ENCODE results near the gene GATB.

The GATB gene

DNA sequence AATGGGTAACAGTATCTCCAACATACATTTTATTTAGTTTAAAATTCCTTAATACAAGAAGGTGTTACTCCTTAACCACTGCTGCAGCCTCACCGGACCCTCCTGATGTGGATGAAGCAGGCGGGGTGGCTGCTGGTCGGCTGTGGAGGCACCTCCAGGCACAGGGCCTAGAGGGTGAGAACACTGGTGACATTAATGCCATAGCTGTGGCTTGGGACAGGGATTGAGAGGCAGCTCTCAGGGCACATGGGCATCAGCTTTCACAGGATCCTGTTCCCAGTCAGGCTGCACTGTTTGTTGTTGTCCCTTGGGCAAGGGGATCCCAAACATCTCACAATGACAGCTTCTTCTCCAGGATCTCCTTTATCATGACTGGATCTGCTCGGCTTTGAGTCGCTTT is 90.0 kb downstream of the GATB start:
- Histone ChIP-seq H3K27me3 (no peaks in the 10 kb centered on the region), H3K36me3 (no peaks in the 10 kb centered on the region)
- TF ChIP-seq, protein P1, sequence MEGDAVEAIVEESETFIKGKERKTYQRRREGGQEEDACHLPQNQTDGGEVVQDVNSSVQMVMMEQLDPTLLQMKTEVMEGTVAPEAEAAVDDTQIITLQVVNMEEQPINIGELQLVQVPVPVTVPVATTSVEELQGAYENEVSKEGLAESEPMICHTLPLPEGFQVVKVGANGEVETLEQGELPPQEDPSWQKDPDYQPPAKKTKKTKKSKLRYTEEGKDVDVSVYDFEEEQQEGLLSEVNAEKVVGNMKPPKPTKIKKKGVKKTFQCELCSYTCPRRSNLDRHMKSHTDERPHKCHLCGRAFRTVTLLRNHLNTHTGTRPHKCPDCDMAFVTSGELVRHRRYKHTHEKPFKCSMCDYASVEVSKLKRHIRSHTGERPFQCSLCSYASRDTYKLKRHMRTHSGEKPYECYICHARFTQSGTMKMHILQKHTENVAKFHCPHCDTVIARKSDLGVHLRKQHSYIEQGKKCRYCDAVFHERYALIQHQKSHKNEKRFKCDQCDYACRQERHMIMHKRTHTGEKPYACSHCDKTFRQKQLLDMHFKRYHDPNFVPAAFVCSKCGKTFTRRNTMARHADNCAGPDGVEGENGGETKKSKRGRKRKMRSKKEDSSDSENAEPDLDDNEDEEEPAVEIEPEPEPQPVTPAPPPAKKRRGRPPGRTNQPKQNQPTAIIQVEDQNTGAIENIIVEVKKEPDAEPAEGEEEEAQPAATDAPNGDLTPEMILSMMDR (IDR thresholded peaks at IDR 0.05; ENCODE audit: low read depth, low read length), result no peak

DNA sequence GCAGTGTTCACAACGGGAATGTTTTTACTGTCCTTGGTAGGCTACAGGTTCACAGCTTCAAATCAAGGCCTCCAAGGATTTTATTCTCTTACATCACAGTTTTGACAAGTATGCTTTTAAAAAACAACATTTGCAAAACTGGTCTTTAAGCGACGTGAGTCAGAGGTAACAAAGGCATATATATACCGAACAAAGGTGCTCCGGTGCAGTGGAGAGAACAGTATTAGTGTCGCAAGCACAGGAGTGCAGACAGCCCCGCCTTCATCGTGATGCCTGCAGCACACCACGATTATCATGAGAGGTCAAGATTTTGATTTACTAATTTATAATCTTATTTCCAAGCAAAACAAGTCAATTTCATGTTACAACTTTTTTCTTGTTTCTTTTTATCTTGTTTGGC is 90.8 kb downstream of the GATB start:
- DNase-seq, result no peak
- no peaks in the 10 kb centered on the region for H3K27me3 ChIP-seq
- H3K9me3 ChIP-seq, result no peaks in the 10 kb centered on the region
- TF ChIP-seq, protein P1 (IDR thresholded peaks at IDR 0.05; ENCODE audit: low read depth, low read length), result no peak
- no peak overlapping the region for H3K4me3 ChIP-seq (ENCODE audit: low read depth, low read length)
- no peaks in the 10 kb centered on the region for H3K36me3 ChIP-seq
- H3K4me1 ChIP-seq, result peaks cover 36% of the 10 kb centered on the region

More for the DNA sequence above, 90.0 kb downstream of the GATB start:
- H3K4me1 ChIP-seq, result peaks cover 45% of the 10 kb centered on the region
- no peak for DNase-seq
- H3K9me3 ChIP-seq, result no peaks in the 10 kb centered on the region
- no peak overlapping the region for H3K4me3 ChIP-seq (ENCODE audit: low read depth, low read length)

GRCh38 chr4:151668689-151669402 is 92.0 kb downstream of the GATB start:
- TF ChIP-seq, protein P1 (IDR thresholded peaks at IDR 0.05; ENCODE audit: low read depth, low read length), result no peak
- no peaks in the 10 kb centered on the region for H3K36me3 ChIP-seq
- no peaks in the 10 kb centered on the region for H3K27me3 ChIP-seq
- no peak for DNase-seq
- no peaks in the 10 kb centered on the region for H3K9me3 ChIP-seq
- H3K4me3 ChIP-seq (ENCODE audit: low read depth, low read length), result no peak overlapping the region
- H3K4me1 ChIP-seq, result peaks cover 27% of the 10 kb centered on the region

DNA sequence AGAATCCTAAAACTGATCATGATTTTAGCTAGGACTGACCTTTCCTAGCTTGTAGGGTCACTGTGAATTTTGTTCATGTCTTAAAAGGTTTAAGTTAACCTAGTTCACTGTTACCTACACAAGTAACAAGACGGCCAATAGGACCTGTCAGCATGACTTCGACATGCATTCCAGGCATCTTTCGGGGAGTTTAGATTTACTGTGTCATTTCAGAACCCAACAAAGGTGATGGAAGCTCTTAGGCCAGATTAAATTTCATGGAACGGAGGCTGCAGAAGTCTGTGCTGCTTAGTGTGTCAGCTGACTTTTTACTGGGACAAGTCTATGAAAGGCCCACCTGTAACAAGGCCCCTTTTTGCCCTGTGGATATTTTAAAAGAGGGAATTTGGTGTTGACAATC is 93.1 kb downstream of the GATB start:
- DNase-seq, result no peak
- Histone ChIP-seq H3K4me1 (peaks cover 19% of the 10 kb centered on the region), H3K9me3 (no peaks in the 10 kb centered on the region), H3K4me3 (ENCODE audit: low read depth, low read length) (no peak overlapping the region), H3K36me3 (no peaks in the 10 kb centered on the region), H3K27me3 (no peaks in the 10 kb centered on the region)
- TF ChIP-seq, protein P1 (IDR thresholded peaks at IDR 0.05; ENCODE audit: low read depth, low read length), result no peak

GRCh38 chr4:151667048-151667447 is 93.8 kb downstream of the GATB start:
- no peak for DNase-seq
- no peaks in the 10 kb centered on the region for H3K9me3 ChIP-seq

DNA sequence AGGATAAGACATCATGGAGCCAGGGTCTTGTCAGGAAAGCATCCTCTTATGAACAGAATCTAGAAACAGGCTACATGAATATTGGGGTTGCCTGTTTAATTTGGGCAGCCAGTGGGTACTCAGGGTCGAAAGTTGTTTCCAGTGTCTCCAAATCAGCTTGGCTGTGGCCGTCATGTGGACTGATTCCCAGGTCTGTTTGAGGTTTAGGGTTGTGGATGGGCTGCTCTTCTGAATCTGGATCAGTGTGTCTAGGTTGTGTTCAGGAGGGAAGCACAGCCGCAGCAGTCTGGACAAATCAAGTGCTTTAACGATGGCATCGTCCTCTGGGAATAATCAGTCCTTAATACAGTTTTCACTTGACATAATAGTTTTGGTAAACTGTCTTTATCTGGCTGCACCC is 94.3 kb downstream of the GATB start:
- Histone ChIP-seq H3K4me1 (peaks cover 8% of the 10 kb centered on the region), H3K27me3 (no peaks in the 10 kb centered on the region), H3K4me3 (ENCODE audit: low read depth, low read length) (no peak overlapping the region), H3K9me3 (no peaks in the 10 kb centered on the region), H3K36me3 (no peaks in the 10 kb centered on the region)
- TF ChIP-seq, protein P1 (IDR thresholded peaks at IDR 0.05; ENCODE audit: low read depth, low read length), result no peak
- DNase-seq, result no peak

More at GRCh38 chr4:151667048-151667447, 93.8 kb downstream of the GATB start:
- Histone ChIP-seq H3K4me1 (peaks cover 12% of the 10 kb centered on the region), H3K36me3 (no peaks in the 10 kb centered on the region), H3K27me3 (no peaks in the 10 kb centered on the region), H3K4me3 (ENCODE audit: low read depth, low read length) (no peak overlapping the region)
- TF ChIP-seq, protein P1 (IDR thresholded peaks at IDR 0.05; ENCODE audit: low read depth, low read length), result no peak

All from BE2C (cell line).